Glomerular visceral epithelial cell (primary cell): ENCODE data around the gene GPR25.

Source experiments
- DNase-seq: peaks from one replicate; pipeline ENCODE4 v3.0.0-alpha.2; 2016; ENCODE audit errors: extremely low spot score

GPR25 gene, protein sequence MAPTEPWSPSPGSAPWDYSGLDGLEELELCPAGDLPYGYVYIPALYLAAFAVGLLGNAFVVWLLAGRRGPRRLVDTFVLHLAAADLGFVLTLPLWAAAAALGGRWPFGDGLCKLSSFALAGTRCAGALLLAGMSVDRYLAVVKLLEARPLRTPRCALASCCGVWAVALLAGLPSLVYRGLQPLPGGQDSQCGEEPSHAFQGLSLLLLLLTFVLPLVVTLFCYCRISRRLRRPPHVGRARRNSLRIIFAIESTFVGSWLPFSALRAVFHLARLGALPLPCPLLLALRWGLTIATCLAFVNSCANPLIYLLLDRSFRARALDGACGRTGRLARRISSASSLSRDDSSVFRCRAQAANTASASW

DNA sequence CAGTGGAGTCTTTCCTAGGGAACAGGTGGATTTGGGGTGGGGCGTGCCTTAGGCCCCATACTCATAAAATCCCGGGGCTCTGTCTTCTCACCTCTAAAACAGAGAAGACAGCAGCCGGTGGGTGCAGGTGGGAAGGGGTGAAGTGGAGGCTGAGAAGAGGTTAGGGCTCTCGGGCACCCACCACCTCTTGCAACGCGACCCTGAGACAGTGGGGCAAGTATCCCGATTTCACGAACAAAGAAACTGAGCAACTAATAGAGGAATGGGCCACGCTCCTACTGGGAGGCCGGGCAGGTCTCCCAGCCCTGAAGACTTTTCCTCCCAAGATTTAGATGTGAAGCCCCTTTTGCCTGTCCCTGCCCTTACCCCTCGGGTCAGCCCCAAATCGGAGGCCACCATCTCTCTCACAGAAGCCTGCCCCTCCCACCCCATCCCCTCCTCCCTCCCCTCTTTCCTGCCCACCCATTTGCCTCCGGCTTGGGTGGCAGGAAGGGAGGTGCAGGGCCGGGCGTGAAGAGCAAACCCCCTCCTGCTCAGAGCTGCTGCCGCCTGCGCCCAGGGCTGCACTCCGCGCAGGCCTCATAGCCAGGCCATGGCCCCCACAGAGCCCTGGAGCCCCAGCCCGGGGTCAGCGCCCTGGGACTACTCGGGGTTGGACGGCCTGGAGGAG, at the start of gene GPR25:
GPR25 (plus strand) TSS at position 536 of the 670 bp plus-strand sequence; CDS start at position 593, 57 bp downstream.
- DNase-seq = no peak

DNA sequence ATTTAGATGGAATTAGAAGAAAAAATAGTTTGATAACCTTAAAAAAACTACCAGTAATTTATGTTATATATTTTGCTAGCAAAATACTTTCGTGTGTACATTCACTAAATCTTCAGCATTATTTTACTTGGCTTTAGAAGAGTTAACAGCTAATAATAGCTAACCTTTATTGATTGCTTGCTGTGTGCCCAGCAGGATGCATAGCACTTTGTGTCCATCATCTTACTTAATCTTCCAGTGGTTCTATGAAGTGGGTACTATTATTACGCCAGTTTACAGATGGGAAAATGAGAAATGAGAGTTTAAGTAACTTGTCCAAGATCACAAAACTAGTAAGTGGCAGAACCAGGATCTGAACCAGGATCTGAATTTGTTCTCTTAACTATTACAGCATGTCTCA, 41.7 kb upstream of the GPR25 start:
- DNase-seq = no peak

DNA sequence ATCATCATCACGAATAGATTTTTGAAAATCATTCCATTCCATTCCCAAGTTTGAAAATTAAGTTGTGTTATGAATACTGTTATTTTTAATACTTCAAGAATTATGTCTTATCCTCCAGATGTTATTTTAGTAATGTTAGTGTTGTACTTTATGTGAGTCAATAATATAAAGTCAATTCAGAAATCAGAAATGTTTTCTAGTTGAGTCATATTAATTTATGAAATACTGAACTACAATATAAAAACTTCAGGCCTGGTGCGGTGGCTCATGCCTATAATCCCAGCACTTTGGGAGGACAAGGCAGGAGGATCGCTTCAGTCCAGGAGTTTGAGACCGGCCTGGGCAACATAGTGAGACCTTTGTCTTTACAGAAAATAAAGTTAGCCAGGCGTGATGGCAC, 38.4 kb upstream of the GPR25 start:
- DNase-seq = no peak

DNA sequence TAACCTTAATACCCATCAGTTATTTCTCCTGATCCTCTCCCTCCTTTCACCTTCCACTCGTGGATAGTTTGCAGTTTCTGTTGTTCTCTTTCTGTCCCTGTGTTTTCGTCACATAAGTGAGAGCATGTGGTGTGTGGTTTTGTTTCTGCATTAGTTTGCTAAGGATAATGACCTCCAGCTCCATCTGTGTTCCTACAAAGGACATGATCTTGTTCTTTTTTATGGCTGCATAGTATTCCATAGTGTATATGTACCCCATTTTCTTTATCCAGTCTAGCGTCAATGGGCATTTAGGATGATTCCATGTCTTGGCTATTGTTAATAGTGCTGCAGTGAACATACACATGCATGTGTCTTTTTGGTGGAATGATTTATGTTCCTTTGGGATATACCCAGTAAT, 36.6 kb upstream of the GPR25 start:
- no peak for DNase-seq

DNA sequence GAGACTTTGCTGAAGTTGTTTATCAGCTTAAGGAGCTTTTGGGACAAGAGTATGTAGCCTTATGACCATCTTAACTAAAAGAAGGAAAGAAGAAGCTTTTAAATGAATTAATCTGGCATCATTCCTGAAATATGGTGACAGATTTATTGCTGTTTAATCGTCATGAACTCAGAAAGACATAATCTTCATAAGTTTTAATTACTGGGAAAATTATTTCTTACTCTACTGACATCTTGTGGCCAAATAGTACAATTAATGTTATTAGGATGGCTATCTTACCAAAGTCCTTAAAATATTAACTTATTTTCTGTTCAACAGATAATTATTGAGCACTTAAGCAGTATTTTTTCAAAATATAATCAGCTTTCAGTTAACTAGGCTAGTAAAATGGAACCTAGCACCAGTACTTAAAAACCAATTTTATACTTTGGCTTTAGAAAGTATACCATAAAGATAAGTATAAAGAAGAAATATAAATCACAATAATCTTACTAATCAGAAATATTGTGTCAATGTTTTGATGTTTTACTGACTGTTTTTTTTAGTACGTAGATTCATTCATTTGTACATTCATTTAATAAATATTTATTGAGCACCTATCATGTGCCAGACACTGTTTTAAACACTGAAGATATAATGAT, 34.7 kb upstream of the GPR25 start:
- DNase-seq = peak; percentile 7

DNA sequence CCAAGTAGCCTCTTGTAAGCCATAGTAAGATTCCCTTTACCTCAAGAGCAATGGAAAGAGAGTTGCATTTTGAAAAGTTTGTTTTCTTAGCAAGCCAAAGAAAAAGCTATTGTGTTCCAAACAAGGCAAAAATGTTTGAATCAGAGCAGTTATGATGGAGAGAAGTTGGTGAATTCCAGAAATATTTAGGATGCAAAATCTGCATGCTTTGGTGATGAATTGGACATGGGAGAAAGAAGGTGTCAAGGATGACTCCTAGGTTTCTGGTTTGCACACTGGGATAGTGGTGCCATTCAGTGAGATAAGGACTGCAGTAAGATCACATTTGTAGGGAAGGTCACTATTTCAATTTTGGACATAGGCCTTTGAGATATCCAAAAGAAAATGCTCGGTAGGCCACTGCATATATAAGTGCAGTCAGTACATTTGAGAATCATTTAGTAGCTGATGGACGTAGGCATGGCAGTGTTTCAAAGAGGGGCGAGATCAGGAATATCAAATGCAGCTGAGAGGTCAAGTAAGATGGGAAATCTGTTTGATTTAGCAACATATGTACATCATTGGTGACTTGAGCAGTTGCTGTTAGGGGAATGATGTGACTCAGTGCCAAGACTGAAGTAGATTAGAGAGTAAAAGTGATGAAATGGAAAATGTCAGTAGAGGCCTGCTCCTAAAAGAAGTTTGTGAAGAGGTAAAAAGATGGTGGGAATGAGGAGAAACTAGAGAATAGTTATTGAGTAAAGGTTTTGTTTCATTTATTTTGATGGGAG, 33.9 kb upstream of the GPR25 start:
- DNase-seq = no peak

DNA sequence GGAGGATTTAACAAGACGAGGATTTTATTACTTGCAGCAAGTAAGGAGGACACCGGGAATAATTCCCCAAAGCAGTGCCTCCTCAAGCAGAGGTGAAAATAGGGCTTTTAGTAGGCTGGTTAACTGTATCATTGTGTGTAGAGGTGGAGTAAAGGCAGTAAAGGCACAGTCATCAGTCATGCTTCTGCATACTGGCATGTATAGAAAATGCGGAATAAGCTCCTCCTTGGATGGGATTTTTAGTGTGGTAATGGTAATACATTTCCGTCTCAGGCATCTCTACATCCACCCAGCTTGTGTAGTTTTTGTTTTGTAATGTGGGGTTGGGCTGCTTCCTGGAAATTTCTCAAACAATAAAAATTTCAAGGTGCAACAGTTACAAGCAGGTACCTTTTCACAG, 27.4 kb upstream of the GPR25 start:
- no peak for DNase-seq

DNA sequence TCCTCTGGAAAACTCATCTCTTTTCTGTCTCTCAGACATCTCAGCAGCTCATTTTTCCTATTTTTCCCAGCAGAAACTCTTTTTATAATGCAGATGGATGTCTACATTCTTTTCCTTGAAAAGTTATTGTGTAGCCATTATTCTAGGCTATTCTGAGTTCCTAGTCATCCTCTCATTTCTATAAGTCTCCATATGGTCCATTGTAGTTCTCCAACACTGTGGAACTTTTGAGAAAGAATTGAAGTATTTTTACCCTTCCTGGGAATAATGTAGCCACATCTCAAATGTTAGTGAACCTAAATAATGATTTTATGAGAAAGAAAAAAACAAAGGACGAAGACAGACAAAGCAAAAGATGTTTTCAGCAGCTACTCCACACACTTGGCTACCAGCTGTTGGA, 26.4 kb upstream of the GPR25 start:
- DNase-seq = no peak

DNA sequence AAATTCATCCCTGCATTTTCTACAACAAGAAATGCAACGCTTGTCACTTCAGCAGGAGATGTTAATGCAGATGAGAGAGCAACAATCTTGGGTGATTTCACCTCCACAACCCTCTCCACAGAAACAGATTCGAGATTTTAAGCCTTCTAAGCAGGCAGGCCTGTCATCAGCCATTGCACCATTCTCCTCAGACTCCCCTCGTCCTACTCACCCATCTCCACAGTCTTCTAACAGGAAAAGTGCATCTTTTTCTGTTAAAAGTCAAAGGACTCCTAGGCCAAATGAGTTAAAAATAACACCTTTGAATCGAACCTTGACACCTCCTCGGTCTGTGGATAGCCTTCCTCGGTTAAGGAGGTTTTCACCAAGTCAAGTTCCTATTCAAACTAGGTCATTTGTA, 23.4 kb upstream of the GPR25 start:
- DNase-seq = no peak

DNA sequence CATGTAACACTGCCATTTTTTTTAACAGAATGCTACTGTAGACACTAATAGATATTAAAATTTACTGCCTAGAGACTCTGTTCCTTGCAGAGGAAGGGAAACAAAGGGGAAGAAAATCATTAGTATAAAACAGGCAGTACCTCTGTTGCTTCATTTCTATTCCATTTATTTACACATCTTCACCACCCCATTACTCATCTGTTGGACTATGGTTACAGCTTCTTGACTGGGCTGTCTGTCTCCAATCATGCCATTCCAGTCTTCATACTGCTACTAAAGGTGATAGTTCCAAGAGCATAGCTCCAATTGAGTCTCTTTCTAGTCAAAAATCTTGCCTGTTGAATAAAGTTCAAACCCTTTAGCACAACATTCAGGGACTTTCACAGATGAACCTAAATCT, 22.2 kb upstream of the GPR25 start:
- no peak for DNase-seq

DNA sequence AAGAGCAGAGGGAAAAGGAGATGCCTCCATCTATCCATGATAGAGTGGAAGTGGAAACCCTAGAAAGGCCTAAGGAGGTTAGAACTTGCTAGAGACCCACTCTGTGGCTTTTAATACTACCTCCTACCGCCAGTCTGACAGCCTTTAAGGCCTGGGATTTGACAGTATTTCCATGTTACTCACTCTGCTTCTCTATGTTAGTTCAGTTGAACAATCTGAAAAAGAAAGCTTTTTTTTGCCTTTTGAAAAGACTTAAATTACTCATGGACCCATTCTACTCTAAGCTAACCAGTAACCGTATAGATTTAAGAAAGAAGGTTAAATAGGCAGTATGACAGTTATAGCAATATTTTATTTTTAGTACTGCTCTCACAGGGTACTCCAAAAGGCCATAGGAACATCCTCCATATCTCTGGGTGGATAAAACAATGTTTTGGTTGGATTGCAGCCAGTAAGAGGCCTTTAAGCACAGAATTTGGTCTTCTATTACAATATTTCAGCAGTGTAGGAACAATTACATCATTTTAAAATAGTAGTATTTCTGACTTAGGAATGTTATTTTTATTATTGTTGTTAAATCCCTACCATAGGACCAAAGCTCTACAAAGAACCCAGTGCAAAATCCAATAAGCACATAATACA, 15.9 kb upstream of the GPR25 start:
- no peak for DNase-seq

DNA sequence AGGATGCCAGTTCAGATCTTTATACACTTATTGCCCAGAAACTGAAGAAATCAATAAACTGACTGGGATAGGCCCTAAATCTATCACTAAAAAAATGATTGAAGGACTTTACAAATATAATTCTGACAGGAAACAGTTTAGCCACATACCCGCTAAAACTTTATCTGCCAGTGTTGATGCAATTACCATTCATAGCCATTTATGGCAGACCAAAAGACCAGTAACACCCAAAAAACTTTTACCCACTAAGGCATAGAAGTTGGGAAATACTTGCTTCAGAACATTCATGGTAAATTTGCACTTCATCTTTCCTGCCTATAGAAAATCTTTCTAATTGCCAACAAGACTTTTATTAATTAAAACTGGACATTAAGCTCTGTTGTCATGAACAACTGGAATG, 15.0 kb upstream of the GPR25 start:
- no peak for DNase-seq

DNA sequence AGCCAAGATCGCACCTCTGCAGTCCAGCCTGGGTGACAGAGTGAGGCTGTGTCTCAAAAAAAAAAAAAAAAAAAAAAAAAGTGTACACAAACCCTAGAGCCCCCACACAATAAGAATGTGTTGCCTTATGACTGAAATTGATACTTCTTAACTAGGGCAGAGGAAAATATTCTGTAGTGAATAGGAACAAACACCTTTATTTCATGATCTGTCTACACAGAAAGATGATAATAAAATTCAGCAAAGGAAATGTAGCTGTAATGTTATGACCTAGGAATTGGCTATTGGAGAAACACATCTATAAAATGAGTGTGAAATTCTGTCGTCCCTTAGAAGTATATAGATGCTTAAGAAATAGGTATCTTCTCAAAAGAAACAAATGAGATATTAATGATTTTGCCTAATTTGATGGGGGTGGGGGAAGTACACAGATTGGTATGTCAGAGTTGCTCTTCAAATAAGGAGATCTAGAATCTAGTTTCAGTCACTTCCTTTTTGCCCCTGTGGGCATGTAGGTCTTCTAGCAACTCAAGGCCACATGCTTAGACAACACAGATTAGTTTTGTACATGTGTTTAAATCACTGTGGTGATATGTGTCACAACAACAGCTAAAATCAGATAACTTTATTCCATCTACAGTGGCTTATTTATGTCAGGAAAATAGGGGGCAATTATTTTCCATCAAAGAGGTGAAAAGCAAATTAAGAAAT, 10.7 kb upstream of the GPR25 start:
- DNase-seq = no peak

DNA sequence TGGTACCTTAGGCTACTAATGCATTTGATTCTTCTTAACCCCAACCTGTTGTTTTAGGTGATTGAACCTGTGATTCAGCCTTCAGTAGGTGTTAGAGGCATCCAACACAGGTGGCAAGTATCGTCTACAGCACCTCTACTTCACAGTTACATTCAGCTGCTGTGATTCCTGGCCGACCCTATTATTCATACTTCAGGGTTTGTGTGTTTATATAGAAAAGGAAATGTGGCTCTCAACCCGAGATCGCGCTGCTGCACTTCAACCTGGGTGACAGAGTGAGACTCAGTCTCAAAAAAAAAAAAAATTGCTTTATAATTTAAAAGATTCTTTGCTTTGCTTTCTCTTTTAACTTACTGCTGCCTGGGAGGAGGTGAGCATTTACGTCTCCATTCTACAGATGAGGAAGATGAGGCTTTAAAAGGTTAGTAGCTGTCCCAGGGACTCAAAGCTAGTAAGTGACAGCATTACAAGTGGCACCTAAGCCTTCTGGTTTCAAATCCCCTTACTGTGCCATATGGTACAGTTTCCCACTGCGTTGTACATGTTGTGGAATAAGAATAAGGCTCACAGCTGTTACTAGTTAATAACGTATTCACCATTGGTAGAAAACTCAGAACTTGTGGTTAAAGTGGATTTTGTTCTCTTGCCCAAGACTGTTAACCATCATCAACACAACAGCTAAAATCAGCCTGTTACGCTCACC, 9.9 kb upstream of the GPR25 start:
- no peak for DNase-seq

DNA sequence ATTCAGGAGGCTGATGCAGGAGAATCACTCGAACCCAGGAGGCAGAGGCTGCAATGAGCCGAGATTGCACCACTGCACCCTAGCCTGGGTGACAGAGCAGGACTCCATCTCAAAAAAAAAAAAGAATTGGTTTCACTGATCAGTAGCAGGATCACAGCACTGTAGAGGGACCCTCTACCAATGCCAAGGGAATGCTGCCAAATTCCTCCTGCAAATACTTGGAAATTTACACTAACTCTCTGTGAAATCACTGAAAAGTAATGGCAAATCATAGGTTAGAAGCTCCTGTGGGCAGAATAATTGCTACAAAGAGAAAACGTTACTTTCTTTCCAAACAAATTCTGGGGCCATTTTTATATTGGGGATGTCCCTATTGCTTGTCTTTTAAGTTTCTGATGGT, 6.7 kb upstream of the GPR25 start:
- no peak for DNase-seq

DNA sequence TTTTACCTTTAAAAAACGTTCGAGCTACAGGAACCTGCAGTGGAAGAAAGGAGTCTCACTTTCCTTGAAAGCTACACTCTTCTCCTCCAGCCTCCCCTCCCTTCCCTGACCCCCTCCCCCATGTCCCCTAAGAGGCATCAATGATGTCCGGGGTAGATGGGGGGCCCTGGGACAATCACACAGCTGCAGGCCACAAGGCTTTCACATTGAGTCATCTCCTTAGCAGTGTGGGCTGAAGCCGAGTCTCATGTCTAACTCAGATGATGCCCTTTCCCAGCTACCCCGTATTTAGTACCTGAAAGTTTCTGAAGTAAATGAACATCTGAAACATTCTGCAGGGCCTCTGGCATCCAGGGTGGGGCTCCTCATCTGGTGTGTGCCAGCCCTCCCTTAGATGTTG, 6.3 kb upstream of the GPR25 start:
- no peak for DNase-seq

DNA sequence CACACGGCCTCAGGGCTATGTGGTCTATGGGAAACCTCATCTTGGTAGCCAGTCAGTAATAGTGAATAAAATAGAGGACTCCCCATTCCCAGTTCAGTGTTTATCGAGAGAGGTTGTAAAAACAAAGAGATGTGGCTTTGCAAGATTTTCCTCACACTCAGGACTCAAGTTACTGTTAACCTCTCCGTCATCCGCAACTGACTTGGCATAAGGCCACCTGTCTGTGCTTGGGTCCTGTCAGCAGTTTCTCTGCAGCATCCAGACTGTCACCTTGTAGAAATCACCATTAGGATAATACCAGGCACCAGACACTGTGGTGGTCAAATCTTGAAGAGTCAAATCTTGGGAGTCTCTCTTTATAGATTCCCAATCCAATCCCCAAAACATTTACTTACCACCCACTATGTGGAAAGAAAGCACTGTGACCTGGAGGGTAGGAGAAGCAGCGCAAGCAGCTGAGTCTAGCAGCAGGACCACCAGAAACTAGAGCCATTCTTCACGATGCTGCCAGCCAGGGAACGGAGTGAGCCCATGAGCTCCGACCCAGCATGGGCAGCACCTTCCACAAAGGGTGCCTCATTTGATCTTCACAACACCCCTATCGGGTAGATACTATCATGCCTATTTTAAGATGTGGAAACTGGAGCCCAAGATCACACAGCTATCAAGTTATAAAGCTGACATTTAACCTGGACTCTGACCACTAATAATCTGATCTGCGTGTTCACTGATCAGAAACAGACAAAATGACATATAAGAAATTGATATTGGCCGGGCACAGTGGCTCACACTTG, 5.6 kb upstream of the GPR25 start:
- DNase-seq = no peak

DNA sequence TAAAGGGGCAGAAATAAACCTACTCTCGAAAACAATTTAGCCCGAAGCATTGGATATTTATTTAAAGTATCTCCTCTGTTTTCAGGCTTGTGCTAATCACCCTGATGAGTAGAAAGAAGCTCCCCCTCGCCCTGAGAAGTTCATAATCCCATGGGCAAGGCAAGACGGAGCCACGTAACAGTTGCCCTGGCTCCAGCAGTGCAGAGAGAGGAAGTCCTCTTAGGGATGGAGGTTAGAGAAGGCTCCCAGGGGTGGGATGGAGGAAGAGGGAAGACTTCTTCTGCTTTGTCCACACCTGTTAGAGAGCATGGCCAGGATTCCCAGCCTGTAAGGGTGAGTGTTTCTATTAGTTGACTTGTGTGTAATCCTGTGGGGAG, 3.4 kb upstream of the GPR25 start:
- DNase-seq = no peak

DNA sequence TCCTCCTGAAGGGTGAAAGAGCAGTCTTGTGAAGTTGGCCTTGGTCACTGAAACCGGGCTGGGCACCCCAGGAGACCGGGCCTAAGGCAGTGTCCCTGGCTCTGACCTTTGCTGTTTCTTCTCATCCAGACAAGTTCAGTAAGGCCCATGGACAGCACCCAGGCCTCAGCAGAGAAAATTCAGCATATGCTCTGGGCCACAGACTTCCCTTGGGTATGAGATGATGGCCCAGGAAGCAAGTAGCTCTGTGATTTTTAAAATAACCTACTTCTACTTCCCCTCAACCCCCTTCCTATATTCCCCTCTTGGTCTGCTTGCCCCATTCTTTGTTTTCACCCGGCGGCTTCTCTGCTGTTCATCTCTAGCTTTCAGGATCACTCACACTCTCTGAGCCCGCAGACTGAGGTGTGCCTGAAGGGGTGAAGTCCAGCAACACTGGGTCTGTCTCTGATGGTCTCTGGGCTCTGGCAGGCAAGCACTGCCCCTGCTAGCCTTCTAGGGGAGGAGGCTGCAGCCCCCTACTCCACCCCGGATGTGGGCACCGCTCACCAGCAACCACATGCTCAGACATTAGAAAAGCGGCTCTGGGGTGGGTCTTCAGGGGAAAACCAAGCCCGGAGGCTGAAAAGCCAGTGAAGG, 2.9 kb upstream of the GPR25 start:
- no peak for DNase-seq
